ENCODE measurements around the gene OPCML. TPM values are rescaled to one million over a fixed set of nuclear protein-coding genes. Genes with fewer than 3 reads are reported as not detected.

The OPCML gene
- total and polyA plus RNA-seq, 2 donors (not counting 1 experiment from before 2014, with no cell fraction given): not detected

GRCh38 chr11:132595246-132595645 lies 937.1 kb downstream of the OPCML start:
- no peak for TF ChIP-seq EZH2 (IDR thresholded peaks at IDR 0.05; ENCODE audit: borderline replicate concordance, insufficient read depth, low read depth, low read length, poor library complexity, severe bottlenecking)
- TF ChIP-seq CTCF (IDR thresholded peaks at IDR 0.05): no peak
- H3K4me1 ChIP-seq (ENCODE audit: control insufficient read depth in 2 of 2, insufficient read depth in 2 of 2, low read length in 2 of 2): no peaks in the 10 kb centered on the region
- H3K36me3 ChIP-seq (replicated peaks in 1 of 2; ENCODE audit: control extremely low read depth in 1 of 2, control insufficient read depth in 1 of 2, extremely low read depth in 1 of 2, insufficient read depth in 2 of 2, low read length in 1 of 2): no peaks in the 10 kb centered on the region
- no peak overlapping the region for H3K27ac Mint-ChIP-seq
- no peak overlapping the region for H3K4me2 ChIP-seq (replicated peaks; ENCODE audit: low read depth, low read length, poor library complexity, severe bottlenecking)
- no peak overlapping the region for H3K4me3 Mint-ChIP-seq
- H3K27me3 Mint-ChIP-seq: no peaks in the 10 kb centered on the region
- H3K27me3 ChIP-seq (replicated peaks in 1 of 4; ENCODE audit: control extremely low read depth in 1 of 4, control insufficient read depth in 3 of 4, insufficient read depth in 4 of 4, low read length in 3 of 4): no peaks in the 10 kb centered on the region
- H3K4me1 Mint-ChIP-seq: no peaks in the 10 kb centered on the region
- H3K4me3 ChIP-seq (ENCODE audit: control extremely low read depth in 1 of 5, extremely low read depth in 1 of 5, insufficient read depth in 1 of 5, low read depth in 2 of 5, low read length in 4 of 5): no peak overlapping the region
- H2AFZ ChIP-seq (ENCODE audit: insufficient read depth, low read depth, low read length, poor library complexity, severe bottlenecking): no peak overlapping the region
- H3K9ac ChIP-seq (ENCODE audit: low read length): no peak overlapping the region
- H3K79me2 ChIP-seq (ENCODE audit: control insufficient read depth, insufficient read depth, low read length): no peaks in the 10 kb centered on the region
- ChIA-PET POLR2A (no interaction called here), CTCF (no interaction called here)
- intact Hi-C loops (cut with micrococcal nuclease): no loop called here
- no peaks in the 10 kb centered on the region for H4K20me1 ChIP-seq (ENCODE audit: control insufficient read depth, insufficient read depth, low read length, poor library complexity, severe bottlenecking)
- no peaks in the 10 kb centered on the region for H3K9me3 Mint-ChIP-seq (ENCODE audit: insufficient read depth)
- H3K9me3 ChIP-seq (ENCODE audit: control extremely low read depth in 1 of 3, control insufficient read depth in 2 of 3, insufficient read depth in 1 of 3, low read length in 2 of 3): no peaks in the 10 kb centered on the region
- no peak for ATAC-seq (ENCODE audit: low read depth)
- no CpG with 5 or more reads among the region's 1 CpG for WGBS (ENCODE audit: insufficient coverage)
- DNase-seq: no peak
- no peak overlapping the region for H3K27ac ChIP-seq (ENCODE audit: low read length in 2 of 2)

- H3K4me1 Mint-ChIP-seq: no peaks in the 10 kb centered on the region
- DNase-seq (no peak), ATAC-seq (ENCODE audit: low read depth) (no peak)
- intact Hi-C loops (cut with micrococcal nuclease): no loop called here
- Histone ChIP-seq H3K9ac (ENCODE audit: low read length) (no peak overlapping the region), H3K4me3 (ENCODE audit: control extremely low read depth in 1 of 5, extremely low read depth in 1 of 5, insufficient read depth in 1 of 5, low read depth in 2 of 5, low read length in 4 of 5) (no peak overlapping the region), H3K4me2 (replicated peaks; ENCODE audit: low read depth, low read length, poor library complexity, severe bottlenecking) (no peak overlapping the region), H3K27me3 (replicated peaks in 1 of 4; ENCODE audit: control extremely low read depth in 1 of 4, control insufficient read depth in 3 of 4, insufficient read depth in 4 of 4, low read length in 3 of 4) (no peaks in the 10 kb centered on the region), H3K27ac (ENCODE audit: low read length in 2 of 2) (no peak overlapping the region), H3K36me3 (replicated peaks in 1 of 2; ENCODE audit: control extremely low read depth in 1 of 2, control insufficient read depth in 1 of 2, extremely low read depth in 1 of 2, insufficient read depth in 2 of 2, low read length in 1 of 2) (no peaks in the 10 kb centered on the region), H3K9me3 (ENCODE audit: control extremely low read depth in 1 of 3, control insufficient read depth in 2 of 3, insufficient read depth in 1 of 3, low read length in 2 of 3) (no peaks in the 10 kb centered on the region), H3K79me2 (ENCODE audit: control insufficient read depth, insufficient read depth, low read length) (no peaks in the 10 kb centered on the region), H4K20me1 (ENCODE audit: control insufficient read depth, insufficient read depth, low read length, poor library complexity, severe bottlenecking) (no peaks in the 10 kb centered on the region), H3K4me1 (ENCODE audit: control insufficient read depth in 2 of 2, insufficient read depth in 2 of 2, low read length in 2 of 2) (no peaks in the 10 kb centered on the region), H2AFZ (ENCODE audit: insufficient read depth, low read depth, low read length, poor library complexity, severe bottlenecking) (no peak overlapping the region)
- no peak overlapping the region for H3K4me3 Mint-ChIP-seq
- 94% methylated on average over 5 of the region's 5 CpGs for WGBS (ENCODE audit: insufficient coverage)
- TF ChIP-seq CTCF (IDR thresholded peaks at IDR 0.05): no peak
- no peaks in the 10 kb centered on the region for H3K27me3 Mint-ChIP-seq
- POLR2A ChIA-PET: no interaction called here
- H3K9me3 Mint-ChIP-seq (ENCODE audit: insufficient read depth): peaks cover 2% of the 10 kb centered on the region
- no peak overlapping the region for H3K27ac Mint-ChIP-seq
- CTCF ChIA-PET: no interaction called here
These were observed 941.3 kb downstream of the OPCML start for GRCh38 chr11:132590986-132591385.
